Measurements from ENCODE around the gene PABPN1L. TPM values are rescaled to one million over a fixed set of nuclear protein-coding genes. Genes with fewer than 3 reads are reported as not detected.
"Not testable (repeated sequence)": the region's sequence is repeated elsewhere in the genome, so short reads cannot be mapped to it uniquely, and the experiment has no call there.

PABPN1L gene
- total and polyA plus RNA-seq, 5 donors, result not detected

- Histone ChIP-seq H3K9me3 (ENCODE audit: control insufficient read depth, low read length) (no peaks in the 10 kb centered on the region), H3K27me3 (ENCODE audit: control insufficient read depth, insufficient read depth) (no peaks in the 10 kb centered on the region), H3K27ac (ENCODE audit: low read length) (no peak overlapping the region), H3K4me3 (ENCODE audit: low read length) (no peak overlapping the region), H3K4me1 (ENCODE audit: control insufficient read depth, insufficient read depth, low read length) (no peaks in the 10 kb centered on the region)
- peak in 1 of 2 donors; percentile 14 for ATAC-seq
- intact Hi-C loops (cut with DNase I), result no loop called here
- 84% methylated on average over 41 of the region's 41 CpGs for WGBS
- DNase-seq, result no peak
These were observed 33.6 kb upstream of the PABPN1L start for GRCh38 chr16:88899901-88900661.

GRCh38 chr16:88897696-88898425 is 31.4 kb upstream of the PABPN1L start:
- no peak for DNase-seq
- intact Hi-C loops (cut with DNase I), result no loop called here
- WGBS, result 87% methylated on average over 34 of the region's 34 CpGs

GRCh38 chr16:88896238-88897070 is 30.0 kb upstream of the PABPN1L start:
- Histone ChIP-seq H3K27ac (ENCODE audit: low read length) (no peak overlapping the region), H3K4me1 (ENCODE audit: control insufficient read depth, insufficient read depth, low read length) (no peaks in the 10 kb centered on the region), H3K4me3 (ENCODE audit: low read length) (no peak overlapping the region), H3K27me3 (ENCODE audit: control insufficient read depth, insufficient read depth) (no peaks in the 10 kb centered on the region), H3K9me3 (ENCODE audit: control insufficient read depth, low read length) (no peaks in the 10 kb centered on the region)
- DNase-seq (no peak), ATAC-seq (no peak)
- intact Hi-C loops (cut with DNase I), result no loop called here
- 83% methylated on average over 57 of the region's 57 CpGs for WGBS

More at GRCh38 chr16:88897696-88898425, 31.4 kb upstream of the PABPN1L start:
- no peak overlapping the region for H3K4me3 ChIP-seq (ENCODE audit: low read length)
- H3K4me1 ChIP-seq (ENCODE audit: control insufficient read depth, insufficient read depth, low read length), result no peaks in the 10 kb centered on the region
- H3K9me3 ChIP-seq (ENCODE audit: control insufficient read depth, low read length), result no peaks in the 10 kb centered on the region
- H3K27me3 ChIP-seq (ENCODE audit: control insufficient read depth, insufficient read depth), result no peaks in the 10 kb centered on the region
- no peak overlapping the region for H3K27ac ChIP-seq (ENCODE audit: low read length)
- no peak for ATAC-seq

DNA sequence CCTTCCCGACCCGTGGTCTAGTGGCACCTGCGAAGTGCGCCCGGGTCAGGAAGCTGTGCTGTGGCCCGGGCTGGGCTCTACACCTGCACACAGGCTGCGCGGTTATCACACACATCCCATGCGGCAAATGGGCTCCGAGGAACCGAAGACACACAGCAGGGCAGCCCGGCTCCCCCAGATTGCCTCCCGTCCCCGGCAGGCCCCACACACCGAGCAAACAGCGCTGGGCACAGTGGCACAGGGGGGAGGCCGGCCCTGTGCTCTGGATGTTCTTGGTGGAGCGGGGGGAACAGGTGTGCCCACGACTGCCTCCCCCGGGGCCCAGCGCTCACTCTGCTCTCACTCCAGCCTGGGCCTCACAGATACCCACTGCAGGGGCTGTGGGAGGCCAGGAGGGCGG is 28.9 kb upstream of the PABPN1L start:
- Histone ChIP-seq H3K4me3 (ENCODE audit: low read length) (no peak overlapping the region), H3K4me1 (ENCODE audit: control insufficient read depth, insufficient read depth, low read length) (no peaks in the 10 kb centered on the region), H3K27me3 (ENCODE audit: control insufficient read depth, insufficient read depth) (no peaks in the 10 kb centered on the region), H3K27ac (ENCODE audit: low read length) (no peak overlapping the region), H3K9me3 (ENCODE audit: control insufficient read depth, low read length) (no peaks in the 10 kb centered on the region)
- no peak for DNase-seq
- ATAC-seq, result no peak
- intact Hi-C loops (cut with DNase I), result no loop called here
- WGBS, result 92% methylated on average over 22 of the region's 22 CpGs

DNA sequence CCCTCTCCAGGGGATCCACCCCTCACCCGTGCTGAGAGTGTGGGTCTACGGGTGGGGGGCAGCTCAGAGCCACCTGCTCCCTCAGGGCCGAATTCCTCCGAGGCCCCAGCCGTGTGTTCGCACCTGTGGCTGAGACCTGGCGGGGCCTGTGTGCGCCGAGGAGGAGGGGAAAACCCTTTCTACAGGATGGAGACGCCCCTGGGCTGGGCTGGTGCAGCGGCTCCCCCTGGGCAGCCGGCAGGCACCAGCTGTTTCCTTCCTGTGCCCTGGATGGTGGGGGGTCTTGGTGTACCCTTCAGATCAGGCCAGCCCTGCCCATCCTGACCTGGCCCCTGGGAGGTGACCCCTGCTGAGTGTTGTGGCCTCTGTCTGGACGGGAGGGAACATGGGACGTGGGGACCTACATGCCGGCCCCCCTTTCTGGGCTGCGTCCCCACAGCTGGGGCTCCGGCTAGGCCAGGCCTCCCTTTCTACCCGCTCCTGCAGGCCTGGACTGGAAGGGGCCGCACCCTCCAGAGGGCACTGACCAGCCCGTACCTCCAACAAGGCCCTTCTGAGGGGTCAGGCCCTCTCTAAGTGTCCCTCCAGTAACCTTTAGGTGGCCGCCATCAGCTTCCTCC is 28.3 kb upstream of the PABPN1L start:
- intact Hi-C loops (cut with DNase I), result no loop called here
- H3K27me3 ChIP-seq (ENCODE audit: control insufficient read depth, insufficient read depth), result no peaks in the 10 kb centered on the region
- WGBS, result 85% methylated on average over 21 of the region's 21 CpGs
- H3K9me3 ChIP-seq (ENCODE audit: control insufficient read depth, low read length), result no peaks in the 10 kb centered on the region
- H3K4me1 ChIP-seq (ENCODE audit: control insufficient read depth, insufficient read depth, low read length), result no peaks in the 10 kb centered on the region
- H3K27ac ChIP-seq (ENCODE audit: low read length), result no peak overlapping the region
- DNase-seq, result no peak
- no peak overlapping the region for H3K4me3 ChIP-seq (ENCODE audit: low read length)
- no peak for ATAC-seq

- WGBS, result 98% methylated on average over 4 of the region's 6 CpGs
- H3K27ac ChIP-seq (ENCODE audit: low read length); H3K9me3 ChIP-seq (ENCODE audit: control insufficient read depth, low read length); H3K4me1 ChIP-seq (ENCODE audit: control insufficient read depth, insufficient read depth, low read length); H3K4me3 ChIP-seq (ENCODE audit: low read length); intact Hi-C loops (cut with DNase I); DNase-seq; H3K27me3 ChIP-seq (ENCODE audit: control insufficient read depth, insufficient read depth); ATAC-seq: not testable (repeated sequence)
These were observed 27.8 kb upstream of the PABPN1L start for GRCh38 chr16:88894266-88894665.

GRCh38 chr16:88893127-88893968 is 26.9 kb upstream of the PABPN1L start:
- H3K27me3 ChIP-seq (ENCODE audit: control insufficient read depth, insufficient read depth), result no peaks in the 10 kb centered on the region
- no peak overlapping the region for H3K4me3 ChIP-seq (ENCODE audit: low read length)
- intact Hi-C loops (cut with DNase I), result no loop called here
- DNase-seq (no peak), ATAC-seq (no peak)
- no peak overlapping the region for H3K27ac ChIP-seq (ENCODE audit: low read length)
- WGBS, result 91% methylated on average over 19 of the region's 19 CpGs
- H3K9me3 ChIP-seq (ENCODE audit: control insufficient read depth, low read length), result no peaks in the 10 kb centered on the region
- H3K4me1 ChIP-seq (ENCODE audit: control insufficient read depth, insufficient read depth, low read length), result no peaks in the 10 kb centered on the region

GRCh38 chr16:88892065-88892464 is 25.6 kb upstream of the PABPN1L start:
- no peak for ATAC-seq
- peak in 2 of 3 donors; percentile 74 to 81 for DNase-seq
- Histone ChIP-seq H3K27me3 (ENCODE audit: control insufficient read depth, insufficient read depth) (no peaks in the 10 kb centered on the region), H3K4me3 (ENCODE audit: low read length) (no peak overlapping the region), H3K4me1 (ENCODE audit: control insufficient read depth, insufficient read depth, low read length) (no peaks in the 10 kb centered on the region), H3K27ac (ENCODE audit: low read length) (no peak overlapping the region), H3K9me3 (ENCODE audit: control insufficient read depth, low read length) (no peaks in the 10 kb centered on the region)
- WGBS, result 91% methylated on average over 20 of the region's 20 CpGs
- intact Hi-C loops (cut with DNase I), result no loop called here

- DNase-seq (no peak), ATAC-seq (no peak)
- H3K4me3 ChIP-seq (ENCODE audit: low read length), result no peak overlapping the region
- no peaks in the 10 kb centered on the region for H3K9me3 ChIP-seq (ENCODE audit: control insufficient read depth, low read length)
- no peak overlapping the region for H3K27ac ChIP-seq (ENCODE audit: low read length)
- intact Hi-C loops (cut with DNase I), result no loop called here
- no peaks in the 10 kb centered on the region for H3K27me3 ChIP-seq (ENCODE audit: control insufficient read depth, insufficient read depth)
- 86% methylated on average over 16 of the region's 16 CpGs for WGBS
- no peaks in the 10 kb centered on the region for H3K4me1 ChIP-seq (ENCODE audit: control insufficient read depth, insufficient read depth, low read length)
These were observed 24.6 kb upstream of the PABPN1L start for GRCh38 chr16:88891083-88891482.

DNA sequence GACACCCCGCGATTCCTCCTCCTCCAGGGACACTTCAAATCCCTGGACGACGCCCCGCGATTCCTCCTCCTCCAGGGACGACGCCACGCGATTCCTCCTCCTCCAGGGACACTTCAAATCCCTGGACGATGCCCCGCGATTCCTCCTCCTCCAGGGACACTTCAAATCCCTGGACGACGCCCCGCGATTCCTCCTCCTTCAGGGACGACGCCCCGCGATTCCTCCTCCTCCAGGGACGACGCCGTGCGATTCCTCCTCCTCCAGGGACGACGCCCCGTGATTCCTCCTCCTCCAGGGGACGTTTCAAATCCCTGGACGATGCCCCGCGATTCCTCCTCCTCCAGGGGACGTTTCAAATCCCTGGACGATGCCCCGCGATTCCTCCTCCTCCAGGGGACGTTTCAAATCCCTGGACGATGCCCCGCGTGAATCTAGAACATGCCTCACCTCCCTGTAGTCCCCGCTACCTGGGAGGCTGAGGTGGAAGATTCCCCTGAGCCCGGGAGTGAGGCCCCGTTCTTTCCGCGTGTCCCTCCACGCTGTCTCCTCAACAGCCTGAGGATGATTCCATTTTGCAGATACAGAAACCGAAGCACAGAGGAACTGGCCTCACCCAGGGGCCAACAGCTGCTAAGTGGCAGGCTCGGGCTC is 23.4 kb upstream of the PABPN1L start:
- intact Hi-C loops (cut with DNase I); H3K27ac ChIP-seq (ENCODE audit: low read length); H3K4me3 ChIP-seq (ENCODE audit: low read length); H3K27me3 ChIP-seq (ENCODE audit: control insufficient read depth, insufficient read depth); H3K4me1 ChIP-seq (ENCODE audit: control insufficient read depth, insufficient read depth, low read length); H3K9me3 ChIP-seq (ENCODE audit: control insufficient read depth, low read length); DNase-seq; ATAC-seq: not testable (repeated sequence)
- WGBS, result 93% methylated on average over 48 of the region's 48 CpGs

Measured in right cardiac atrium (tissue), 5 donors.